Measurements from ENCODE around the gene C3.

The C3 gene

DNA sequence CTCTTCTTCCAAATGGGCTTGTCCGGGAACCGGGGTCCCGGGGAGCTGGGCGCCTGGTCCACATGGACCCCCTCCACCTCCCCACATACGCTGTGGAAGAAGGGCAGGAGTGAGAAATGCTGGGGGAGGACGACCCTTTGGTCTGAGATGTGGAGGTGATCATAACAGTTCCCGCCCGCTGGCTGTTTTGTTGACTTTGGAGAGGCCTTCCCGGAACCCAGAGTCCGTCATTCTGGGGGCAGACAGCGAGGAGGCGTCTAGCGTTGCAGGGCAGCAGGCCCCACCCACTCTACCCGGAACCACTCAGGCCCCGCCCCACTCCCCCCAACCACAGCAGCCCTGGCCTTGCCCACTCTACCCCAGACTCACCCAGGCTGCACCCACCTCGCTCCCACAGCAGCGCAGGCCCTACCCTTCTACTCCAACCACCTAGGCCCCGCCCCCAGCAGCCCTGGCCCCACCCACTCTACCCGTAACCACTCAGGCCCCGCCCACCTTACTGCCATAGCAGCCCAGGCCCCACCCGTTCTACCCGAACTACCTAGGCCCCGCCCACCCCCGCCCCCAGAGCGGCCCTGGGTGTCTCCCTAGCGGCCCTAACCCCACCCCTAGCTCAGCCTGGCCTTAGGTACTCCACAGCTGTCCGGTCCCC is 9.8 kb upstream of the C3 start:
- no peak for DNase-seq

DNA sequence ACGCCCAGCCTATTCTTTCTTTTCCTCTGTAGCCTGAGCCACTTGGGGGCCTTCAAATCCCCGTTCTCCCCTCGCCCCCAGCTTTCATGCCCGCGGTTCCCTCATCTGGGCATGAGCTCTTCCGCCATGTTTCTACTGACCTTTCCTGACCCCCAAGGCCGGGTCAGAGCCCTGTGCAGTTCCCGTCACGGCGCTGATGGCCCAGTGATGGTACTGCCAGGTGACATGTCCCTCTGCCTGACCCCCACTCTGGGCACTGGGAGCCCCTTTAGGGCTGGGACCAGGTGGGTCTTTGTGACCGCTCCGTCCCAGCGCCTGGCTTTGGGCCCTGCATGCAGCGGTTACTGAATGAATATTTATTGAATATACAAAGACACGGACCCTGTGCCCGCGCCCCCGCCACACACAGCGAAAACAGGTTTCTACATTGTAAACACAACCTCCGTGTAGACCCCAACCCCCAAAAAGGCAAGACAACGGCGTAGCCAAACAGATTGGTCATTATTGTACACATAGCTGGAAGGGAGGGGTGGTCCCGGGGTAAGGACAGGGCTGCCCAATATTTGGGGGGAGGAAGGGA is 9.2 kb upstream of the C3 start:
- DNase-seq: no peak

DNA sequence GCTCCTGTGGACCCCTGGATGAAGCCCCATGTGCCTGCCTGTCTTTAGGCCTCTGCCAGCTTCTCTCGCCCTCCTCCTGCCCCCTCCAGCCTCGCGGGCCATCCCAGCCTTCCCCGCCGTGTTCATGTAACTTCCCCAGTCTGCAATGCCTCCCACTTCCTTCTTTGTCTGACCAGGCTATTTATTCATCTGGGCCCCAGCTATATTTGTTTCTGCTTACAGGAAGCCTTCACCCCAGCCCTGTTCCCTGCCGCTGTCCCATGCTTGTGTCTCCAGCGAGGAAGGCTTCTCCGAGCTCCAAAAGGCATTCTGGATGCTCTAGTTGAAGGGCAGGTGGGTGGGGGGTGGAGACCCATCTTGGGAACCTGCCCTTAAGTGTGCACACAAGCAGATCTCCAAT is 7.9 kb upstream of the C3 start:
- no peak for DNase-seq

DNA sequence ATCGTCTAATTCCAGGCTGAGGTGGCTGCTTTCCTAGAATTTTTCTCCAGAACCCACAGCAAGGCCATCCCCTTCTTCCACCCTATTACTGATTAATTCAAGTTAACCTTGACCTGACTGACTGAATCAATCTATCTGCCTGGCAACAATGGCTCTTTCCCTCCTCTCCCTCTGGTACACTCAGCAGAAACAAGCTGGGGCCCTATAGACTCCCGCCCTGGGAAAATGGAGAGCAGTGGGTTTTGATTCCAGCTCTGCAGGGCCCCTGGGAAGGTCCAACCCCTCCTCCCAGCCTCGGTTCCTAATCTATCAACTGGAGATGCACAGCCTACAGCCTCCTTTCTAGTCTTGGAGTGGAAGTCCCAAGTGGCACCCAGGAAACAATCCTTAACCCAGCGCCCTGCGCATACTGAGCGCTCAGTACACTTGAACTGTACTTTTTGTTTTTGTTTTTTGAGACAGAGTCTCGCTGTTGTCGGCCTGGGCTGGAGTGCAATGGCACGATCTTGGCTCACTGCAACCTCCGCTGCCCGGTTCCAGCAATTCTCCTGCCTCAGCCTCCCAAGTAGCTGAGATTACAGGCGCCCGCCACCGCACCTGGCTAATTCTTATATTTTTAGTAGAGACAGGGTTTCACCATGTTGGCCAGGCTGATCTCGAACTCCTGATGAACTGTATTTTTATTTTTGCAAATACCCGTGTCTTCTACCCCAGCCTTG is 5.2 kb upstream of the C3 start:
- DNase-seq: no peak

DNA sequence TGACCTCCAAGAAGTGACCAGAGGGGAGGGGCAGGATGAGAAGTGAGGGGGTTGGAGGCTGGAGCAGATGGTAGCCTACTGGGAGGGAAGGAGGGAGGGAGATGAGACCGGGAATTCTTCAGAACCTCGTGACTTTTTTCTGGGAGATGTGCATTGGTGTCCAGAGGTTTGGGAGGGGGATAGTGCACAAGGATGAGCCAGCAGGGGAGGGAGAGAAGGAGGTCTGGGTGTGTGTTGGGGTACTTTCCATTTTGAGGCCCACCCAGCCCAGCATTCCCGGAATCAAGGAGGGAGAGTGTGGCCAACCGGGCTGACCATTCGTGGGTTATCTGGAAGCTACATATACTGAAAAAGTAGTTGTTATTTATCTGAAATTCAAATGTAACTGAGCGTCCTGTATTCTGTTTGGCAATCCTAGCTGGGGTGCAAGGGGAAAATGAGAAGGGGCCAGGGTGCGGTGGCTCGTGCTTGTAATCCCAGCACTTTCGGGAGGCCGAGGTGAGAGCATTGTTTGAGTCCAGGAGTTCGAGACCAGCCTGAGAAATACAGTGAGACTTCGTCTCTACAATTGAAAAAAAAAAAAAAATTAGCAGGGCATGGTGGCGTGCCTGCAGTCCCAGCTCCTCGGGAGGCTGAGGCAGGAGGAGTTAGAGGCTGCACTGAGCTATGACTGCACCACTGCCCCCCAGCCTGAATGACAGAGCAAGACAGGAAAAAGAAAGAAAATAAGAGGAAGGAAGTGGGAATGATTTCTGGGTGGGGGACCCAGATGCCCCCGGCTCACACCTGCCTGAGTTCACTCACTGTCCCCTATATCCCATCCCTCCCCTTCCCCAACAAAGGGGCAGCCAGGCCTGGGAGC is 4.4 kb upstream of the C3 start:
- no peak for DNase-seq

DNA sequence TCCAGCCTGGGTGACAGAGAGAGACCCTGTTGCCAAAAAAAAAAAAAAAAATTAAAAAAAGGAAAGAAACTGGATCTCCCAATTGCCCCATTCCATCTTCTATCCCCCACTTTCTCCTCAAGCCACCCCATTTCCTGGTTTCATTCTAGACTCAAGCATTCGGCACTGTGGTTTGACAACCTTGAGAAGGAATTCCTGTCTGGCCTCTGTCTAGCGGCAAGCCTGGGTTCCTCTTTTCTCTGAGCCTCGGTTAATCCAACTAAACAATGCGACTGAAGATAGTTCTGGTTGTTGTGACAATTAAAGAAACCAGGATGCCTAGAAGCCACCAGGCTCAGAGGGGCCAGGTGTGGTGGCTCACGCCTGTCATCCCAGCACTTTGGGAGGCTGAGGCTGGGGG is 3.3 kb upstream of the C3 start:
- no peak for DNase-seq

DNA sequence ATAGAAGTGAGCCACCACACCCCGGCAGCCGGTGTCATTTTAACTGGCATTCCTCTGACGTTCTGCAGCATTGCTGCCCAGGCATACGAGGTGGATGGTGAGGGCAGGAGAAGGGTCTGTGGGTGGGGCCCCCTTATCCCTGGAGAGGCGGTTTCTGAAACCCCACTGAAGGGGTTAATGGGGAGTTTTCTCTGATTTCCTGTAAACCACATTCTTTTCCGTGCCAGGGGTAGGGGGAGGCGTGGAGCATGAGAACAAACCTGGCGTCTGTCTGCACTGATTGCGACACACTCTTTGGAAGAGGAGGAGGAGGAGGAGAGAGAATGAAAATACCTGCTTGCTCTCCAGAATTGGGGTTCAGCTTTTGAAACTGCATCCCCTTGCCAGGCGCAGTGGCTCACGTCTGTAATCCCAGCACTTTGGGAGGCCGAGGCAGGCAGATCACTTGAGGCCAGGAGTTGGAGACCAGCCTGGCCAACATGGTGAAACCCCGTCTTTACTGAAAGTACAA is 2.7 kb upstream of the C3 start:
- DNase-seq: no peak

DNA sequence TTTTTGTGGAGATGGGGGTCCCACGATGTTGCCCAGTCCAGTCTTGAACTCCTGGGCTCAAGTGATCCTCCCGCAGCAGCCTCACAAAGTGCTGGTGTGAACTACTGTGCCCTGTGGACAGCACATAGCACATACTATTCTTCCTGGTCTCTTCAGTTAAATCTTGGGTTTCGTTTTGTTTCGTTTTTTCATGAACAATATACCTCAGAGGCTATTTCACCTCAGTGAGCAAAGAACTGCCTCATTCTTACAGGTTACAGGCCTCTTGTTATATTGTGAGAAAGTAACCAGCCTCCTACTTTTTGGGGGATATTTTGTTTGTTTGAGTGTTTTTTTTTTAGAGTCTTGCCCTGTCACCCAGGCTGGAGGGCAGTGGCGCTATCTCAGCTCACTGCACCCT is 1.3 kb upstream of the C3 start:
- DNase-seq: no peak

DNA sequence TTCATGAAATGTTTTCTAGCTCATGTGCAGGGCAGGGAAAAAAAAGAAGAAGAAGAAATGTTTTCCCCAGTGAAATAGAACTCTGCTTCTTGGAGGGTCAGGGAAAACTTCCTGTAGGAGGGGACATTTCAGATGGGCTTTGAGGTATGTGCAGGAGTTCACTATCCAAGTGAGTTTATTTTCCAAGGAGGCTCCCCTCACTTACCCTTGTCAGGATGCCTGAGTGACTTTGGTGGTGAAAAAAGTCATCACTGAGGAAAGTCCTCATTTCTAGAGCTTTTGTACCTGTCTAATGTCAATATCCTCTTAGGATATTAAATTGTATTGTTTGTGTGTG is 656 bp upstream of the C3 start:
- no peak for DNase-seq

DNA sequence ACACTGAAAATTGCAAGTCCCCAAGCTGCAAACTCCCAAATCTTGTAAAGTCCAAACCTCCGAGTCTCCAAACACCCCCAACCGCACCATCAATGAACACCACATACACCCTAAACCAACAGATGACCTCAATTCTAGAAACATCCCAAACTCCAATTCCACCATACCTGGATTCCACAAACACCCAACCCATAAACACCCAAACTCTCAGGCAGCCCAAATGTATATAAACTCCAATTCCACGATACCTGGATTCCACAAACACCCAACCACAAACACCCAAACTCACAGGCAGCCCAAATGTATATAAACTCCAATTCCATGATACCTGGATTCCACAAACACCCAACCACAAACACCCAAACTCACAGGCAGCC is 470 bp downstream of the C3 start:
- no peak for DNase-seq

DNA sequence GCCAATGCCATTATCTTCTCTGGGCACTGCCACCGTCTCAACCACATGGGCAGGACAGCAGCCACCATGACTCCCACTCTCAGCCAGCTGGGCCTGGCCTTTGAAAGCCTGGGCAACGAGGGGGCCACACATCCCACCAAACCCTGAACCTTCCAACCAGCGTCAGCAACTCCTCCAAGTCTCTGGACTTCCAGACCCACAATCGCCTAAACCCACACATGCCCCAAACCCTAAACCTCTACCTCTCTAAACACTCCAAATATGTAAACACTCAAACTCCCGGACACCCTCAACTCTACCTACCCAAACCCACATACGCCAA is 949 bp downstream of the C3 start:
- DNase-seq: no peak

DNA sequence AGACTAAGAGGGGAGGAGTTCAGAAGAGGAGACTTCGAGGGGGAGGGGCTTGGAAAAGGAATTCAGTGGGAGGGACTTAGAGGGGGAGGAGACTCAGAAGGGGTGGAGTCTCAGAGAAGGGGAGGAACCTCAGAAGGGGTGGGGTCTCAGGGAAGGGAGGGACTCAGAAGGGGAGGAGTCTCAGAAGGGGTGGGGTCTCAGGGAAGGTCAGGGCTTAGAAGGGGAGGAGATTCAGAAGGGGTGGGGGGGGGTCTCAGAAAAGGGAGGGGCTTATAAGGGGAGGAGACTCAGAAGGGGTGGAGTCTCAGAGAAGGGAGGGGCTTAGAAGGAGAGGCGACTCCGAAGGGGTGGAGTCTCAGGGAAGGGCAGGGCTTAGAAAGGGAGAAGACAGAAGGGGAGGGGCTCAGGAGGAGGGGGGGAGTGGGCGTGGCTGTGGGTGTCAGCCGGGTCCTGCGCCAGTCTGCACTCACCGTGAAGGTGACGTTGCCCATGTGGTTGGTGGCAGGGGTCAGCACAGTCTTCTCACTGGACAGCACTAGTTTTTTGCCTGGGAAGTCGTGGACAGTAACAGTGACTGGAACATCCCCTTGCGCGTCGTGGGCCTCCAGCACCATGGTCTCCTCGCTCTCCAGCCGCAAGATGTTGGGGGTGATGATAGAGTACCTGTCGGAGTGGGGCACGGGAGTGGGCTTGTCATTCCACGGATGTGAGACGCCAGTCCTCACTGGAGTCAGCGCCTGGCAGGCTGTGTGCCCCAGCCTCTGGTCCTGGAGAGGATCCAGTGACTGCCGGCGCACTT is 1.5 kb downstream of the C3 start:
- no peak for DNase-seq

DNA sequence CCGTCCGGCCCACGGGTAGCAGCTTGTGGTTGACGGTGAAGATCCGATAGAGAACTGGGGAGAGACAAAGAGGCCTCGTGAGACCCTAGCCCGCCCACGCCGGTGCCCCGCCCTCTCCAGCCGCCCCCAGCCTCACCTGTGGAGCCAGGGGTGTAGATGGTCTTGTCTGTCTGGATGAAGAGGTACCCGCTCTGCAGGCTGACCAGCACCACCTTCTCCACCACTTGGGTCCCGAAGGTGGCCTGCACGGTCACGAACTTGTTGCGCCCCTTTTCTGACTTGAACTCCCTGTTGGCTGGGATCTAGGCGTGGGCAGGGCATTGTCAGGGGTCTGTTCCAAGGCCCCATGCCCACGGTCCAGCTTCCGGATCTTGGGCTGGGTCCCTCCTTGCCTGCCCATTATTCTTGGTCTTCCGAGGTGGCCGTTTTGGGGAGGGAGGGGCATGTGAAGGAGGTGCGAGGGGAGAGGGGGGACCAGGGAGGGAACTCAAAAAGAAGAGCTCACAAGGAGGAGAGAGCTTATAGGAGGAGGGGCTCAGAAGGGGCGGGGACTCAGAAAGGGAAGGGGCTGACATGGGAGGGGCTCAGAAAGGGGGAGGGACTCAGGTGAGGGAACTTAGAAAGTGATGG is 2.2 kb downstream of the C3 start:
- no peak for DNase-seq

DNA sequence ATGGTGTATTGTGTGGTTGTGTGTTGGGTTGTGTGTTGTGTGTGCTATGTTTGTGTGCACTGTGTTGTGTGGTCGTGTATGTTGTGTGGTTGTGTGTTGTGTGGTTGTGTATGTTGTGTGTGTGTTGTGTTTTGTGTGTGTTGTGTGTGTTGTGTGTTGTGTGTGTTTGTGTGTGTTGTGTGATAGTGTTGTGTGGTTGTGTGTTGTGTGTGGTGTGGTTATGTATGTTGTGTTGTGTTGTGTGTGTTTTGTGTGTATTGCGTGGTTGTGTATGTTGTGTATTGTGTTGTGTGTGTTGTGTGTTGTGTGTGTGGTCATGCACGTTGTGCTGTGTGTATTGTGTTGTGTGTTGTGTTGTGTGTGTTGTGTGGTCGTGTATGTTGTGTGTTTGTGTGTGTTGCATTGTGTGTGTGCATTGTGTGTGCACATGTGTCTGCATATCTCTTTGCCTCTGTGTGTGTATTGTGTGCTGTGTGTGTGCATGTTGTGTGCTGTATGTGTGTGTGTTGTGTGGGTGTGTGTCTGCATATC is 2.9 kb downstream of the C3 start:
- DNase-seq: no peak

DNA sequence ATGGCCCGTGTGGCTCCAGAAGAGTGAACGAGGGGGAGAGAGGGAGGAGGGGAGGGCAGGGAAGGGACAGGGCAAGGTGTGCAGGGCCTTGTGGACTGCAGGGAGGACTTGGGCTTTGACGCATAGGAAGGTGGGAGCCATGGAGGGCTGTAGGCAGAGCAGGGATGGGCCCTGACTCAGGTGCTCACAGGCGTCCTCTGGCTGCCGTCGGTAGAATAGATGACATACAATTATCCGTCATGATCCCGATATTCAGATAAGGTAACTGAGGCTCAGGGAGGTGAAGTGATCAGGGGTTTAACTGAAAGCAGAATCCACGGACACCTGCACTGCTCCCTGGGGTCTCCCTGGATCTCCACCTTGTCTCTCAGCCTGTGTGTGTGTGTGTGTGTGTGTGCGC is 3.4 kb downstream of the C3 start:
- DNase-seq: no peak

DNA sequence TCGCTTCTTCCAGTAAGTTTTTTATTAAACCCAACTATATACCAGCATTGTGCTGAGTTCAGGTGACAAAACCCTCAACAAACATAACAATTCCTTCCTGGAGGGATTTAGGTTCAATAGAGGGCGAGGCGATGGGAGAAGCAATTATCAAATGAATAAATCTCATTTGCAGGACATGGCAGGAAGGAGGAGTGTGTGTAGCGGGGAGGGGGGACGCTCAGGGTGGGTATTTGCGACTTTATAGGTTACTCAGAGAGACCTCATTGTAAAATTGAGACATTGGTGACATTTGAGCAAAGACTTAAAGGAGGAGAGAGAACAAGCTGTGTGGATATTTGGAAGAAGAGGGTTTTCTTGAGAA is 3.9 kb downstream of the C3 start:
- DNase-seq: no peak

DNA sequence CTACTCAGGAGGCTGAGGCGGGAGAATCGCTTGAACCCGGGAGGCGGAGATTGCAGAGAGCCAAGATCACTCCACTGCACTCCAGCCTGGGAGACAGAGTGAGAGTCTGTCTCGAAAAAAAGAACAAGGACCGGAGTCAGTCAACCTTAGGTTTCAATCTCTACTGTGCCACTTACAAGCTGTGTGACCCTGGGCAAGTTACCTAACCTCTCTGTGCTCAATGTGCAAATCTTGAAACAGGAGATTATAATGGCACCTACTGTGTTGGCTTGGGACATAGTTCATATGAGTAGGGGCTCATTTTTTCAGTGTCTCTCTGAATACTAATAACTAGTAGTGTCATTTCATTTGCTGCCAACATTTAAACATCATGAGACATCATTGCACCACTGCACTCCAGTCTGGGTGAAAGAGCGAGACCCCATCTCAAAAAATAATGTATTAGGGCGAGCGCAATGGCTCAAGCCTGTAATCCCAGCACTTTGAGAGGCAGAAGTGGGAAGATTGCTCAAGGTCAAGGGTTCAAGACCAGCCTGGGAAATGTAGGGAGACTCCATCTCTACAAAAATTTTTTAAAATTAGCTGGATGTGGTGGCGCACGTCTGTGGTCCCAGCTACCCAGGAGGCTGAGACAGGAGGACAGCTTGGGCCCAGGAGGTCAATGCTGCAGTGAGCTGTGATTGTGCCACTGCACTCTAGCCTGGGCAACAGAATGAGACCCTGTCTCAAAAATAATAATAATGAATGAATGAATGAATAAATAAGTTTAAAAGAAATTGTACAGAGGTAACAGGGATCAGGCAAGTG is 5.5 kb downstream of the C3 start:
- DNase-seq: no peak

DNA sequence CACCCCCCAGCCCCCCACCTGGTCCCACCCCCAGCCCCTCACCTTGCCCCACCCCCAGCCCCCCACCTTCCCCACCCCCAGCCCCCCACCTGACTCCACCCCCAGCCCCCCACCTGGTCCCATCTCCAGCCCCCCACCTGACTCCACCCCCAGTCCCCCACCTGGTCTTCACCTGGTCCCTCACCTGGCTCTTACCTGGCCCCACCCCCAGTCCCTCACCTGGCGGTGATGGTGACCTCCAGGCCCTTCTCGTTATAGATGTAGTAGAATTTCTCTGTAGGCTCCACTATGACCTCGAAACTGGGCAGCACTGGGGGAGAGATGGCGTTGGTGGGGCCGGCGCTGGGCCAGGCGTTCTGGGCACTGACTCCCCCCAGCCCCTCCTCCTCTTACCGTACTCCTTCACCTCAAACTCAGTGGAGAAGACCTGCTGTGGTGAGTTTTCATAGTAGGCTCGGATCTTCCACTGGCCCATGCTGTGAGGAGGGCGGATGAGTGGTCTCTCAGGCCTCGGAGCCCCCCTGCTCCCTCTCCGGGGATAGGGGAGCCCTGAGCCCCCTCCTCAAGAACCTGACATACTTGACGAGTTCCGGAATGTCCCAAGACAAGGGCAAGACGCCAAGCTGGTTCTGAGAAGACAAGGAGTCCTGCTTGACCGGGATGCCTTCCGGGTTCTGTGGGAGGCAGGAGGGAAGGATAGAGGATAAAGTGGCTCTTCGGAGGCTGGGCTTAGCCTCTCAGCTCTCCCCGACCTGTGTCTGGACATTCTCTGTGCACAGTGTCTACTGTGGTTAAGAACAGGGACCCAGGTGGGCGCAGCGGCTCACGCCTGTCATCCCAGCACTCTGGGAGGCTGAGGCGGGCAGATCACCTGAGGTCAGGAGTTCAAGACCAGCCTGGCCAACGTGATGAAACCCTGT is 6.4 kb downstream of the C3 start:
- no peak for DNase-seq

DNA sequence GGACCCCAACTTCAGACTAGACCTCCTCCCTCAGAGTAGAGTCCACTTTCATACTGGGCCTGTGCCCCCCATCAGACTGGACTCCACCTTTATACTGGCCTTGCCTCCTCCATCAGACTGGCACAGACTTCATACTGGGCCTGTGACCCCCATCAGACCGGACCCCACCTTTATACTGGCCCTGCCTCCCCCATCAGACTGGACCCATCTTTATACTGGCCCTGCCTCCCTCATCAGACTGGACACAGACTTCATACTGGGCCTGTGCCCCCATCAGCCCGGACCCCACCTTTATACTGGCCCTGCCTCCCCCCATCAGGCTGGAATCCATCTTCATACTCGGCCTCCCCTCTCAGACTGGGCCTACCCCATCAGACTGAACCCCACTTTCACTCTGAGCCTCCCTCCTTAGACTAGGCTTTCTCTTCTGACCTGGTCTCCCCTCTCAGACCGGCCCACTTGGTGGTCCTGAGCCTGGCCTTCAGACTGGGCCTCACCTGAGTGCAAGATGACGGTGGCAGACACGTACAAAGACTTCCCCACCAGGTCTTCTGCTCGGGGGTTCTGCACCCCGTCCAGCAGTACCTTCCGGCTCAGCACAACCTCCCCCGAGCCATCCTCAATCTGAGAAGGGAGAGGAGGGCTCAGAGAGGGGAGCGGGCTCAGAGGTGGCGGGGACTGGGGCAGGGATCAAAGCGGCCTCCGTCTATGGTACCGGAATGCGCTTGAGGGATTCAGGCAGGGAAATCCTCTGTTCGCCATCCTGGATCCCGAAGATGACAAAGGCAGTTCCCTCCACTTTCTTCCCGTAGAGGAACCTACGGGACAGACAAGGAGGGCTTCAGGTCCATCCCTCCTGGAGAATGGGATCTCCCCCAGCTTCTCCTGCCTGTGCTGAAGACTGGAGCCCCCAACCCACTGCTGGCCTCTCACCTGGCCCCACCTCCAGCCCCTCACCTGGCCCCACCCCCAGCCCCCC is 7.5 kb downstream of the C3 start:
- no peak for DNase-seq

Data from GOT3 (cell line).